Measurements from ENCODE around the gene SNX21.
"Not testable (repeated sequence)": the region's sequence is repeated elsewhere in the genome, so short reads cannot be mapped to it uniquely, and the experiment has no call there.

Gene SNX21

GRCh38 chr20:45873409-45874103 lies 40.0 kb downstream of the SNX21 start:
- Histone ChIP-seq H3K4me1 (ENCODE audit: control insufficient read depth, insufficient read depth, low read depth, low read length) (no peaks in the 10 kb centered on the region), H3K18ac (ENCODE audit: low read depth in 1 of 2, low read length in 2 of 2) (no peak overlapping the region), H3K14ac (ENCODE audit: low read length in 2 of 2) (no peak overlapping the region), H2BK120ac (ENCODE audit: low read depth, low read length) (no peak overlapping the region), H3K9ac (ENCODE audit: low read length) (no peak overlapping the region), H3K27ac (ENCODE audit: low read length, poor library complexity, severe bottlenecking) (no peak overlapping the region), H3K4ac (ENCODE audit: low read depth in 1 of 2, low read length in 2 of 2) (no peak overlapping the region), H2BK12ac (ENCODE audit: low read length in 2 of 2) (no peak overlapping the region), H3K36me3 (ENCODE audit: control insufficient read depth in 1 of 2, insufficient read depth in 2 of 2, low read depth in 1 of 2, low read length in 2 of 2) (peaks cover 13 to 23% of the 10 kb centered on the region in 2 experiments), H3K23ac (ENCODE audit: low read length in 2 of 2) (no peak overlapping the region), H2AK5ac (ENCODE audit: low read length, severe bottlenecking) (no peak overlapping the region), H2BK5ac (ENCODE audit: low read depth, low read length, poor library complexity, severe bottlenecking) (no peak overlapping the region), H2BK15ac (ENCODE audit: low read depth, poor library complexity, severe bottlenecking) (no peak overlapping the region), H4K91ac (ENCODE audit: low read length) (no peak overlapping the region), H4K8ac (ENCODE audit: low read length) (no peak overlapping the region), H3K79me1 (replicated peaks; ENCODE audit: low read length, poor library complexity, severe bottlenecking) (peaks cover 2% of the 10 kb centered on the region), H3K9me3 (ENCODE audit: control insufficient read depth, low read length) (no peaks in the 10 kb centered on the region), H3K4me2 (ENCODE audit: low read length, poor library complexity, severe bottlenecking) (no peak overlapping the region), H2AFZ (ENCODE audit: low read depth, low read length) (no peak overlapping the region), H3K27me3 (ENCODE audit: control insufficient read depth in 1 of 2, insufficient read depth in 1 of 2, low read length in 2 of 2) (no peaks in the 10 kb centered on the region), H3K4me3 (ENCODE audit: insufficient read depth in 1 of 2, low read depth in 1 of 2, low read length in 2 of 2) (no peak overlapping the region)
- no peak for DNase-seq
- 100% methylated on average over 1 of the region's 1 CpG for WGBS

GRCh38 chr20:45874104-45874481 lies 40.5 kb downstream of the SNX21 start:
- not testable (repeated sequence) for H2BK15ac ChIP-seq (ENCODE audit: low read depth, poor library complexity, severe bottlenecking); H3K4ac ChIP-seq (ENCODE audit: low read depth in 1 of 2, low read length in 2 of 2); H3K4me3 ChIP-seq (ENCODE audit: insufficient read depth in 1 of 2, low read depth in 1 of 2, low read length in 2 of 2); H2AFZ ChIP-seq (ENCODE audit: low read depth, low read length); H3K27me3 ChIP-seq (ENCODE audit: control insufficient read depth in 1 of 2, insufficient read depth in 1 of 2, low read length in 2 of 2); H2AK5ac ChIP-seq (ENCODE audit: low read length, severe bottlenecking); H3K4me2 ChIP-seq (ENCODE audit: low read length, poor library complexity, severe bottlenecking); H3K4me1 ChIP-seq (ENCODE audit: control insufficient read depth, insufficient read depth, low read depth, low read length); H3K23ac ChIP-seq (ENCODE audit: low read length in 2 of 2); DNase-seq; H4K91ac ChIP-seq (ENCODE audit: low read length); H3K27ac ChIP-seq (ENCODE audit: low read length, poor library complexity, severe bottlenecking); H2BK12ac ChIP-seq (ENCODE audit: low read length in 2 of 2); H3K79me1 ChIP-seq (replicated peaks; ENCODE audit: low read length, poor library complexity, severe bottlenecking); H2BK5ac ChIP-seq (ENCODE audit: low read depth, low read length, poor library complexity, severe bottlenecking); H4K8ac ChIP-seq (ENCODE audit: low read length); H3K18ac ChIP-seq (ENCODE audit: low read depth in 1 of 2, low read length in 2 of 2); H3K9ac ChIP-seq (ENCODE audit: low read length); H3K9me3 ChIP-seq (ENCODE audit: control insufficient read depth, low read length); H2BK120ac ChIP-seq (ENCODE audit: low read depth, low read length); H3K14ac ChIP-seq (ENCODE audit: low read length in 2 of 2)
- H3K36me3 ChIP-seq (ENCODE audit: control insufficient read depth in 1 of 2, insufficient read depth in 2 of 2, low read depth in 1 of 2, low read length in 2 of 2): peaks cover 13 to 23% of the 10 kb centered on the region in 2 experiments
- 93% methylated on average over 10 of the region's 10 CpGs for WGBS

GRCh38 chr20:45874576-45874975 lies 41.0 kb downstream of the SNX21 start:
- 95% methylated on average over 4 of the region's 4 CpGs for WGBS

GRCh38 chr20:45878076-45878761 lies 44.6 kb downstream of the SNX21 start:
- Histone ChIP-seq H3K23ac (ENCODE audit: low read length in 2 of 2) (no peak overlapping the region), H2BK15ac (ENCODE audit: low read depth, poor library complexity, severe bottlenecking) (no peak overlapping the region), H3K18ac (ENCODE audit: low read depth in 1 of 2, low read length in 2 of 2) (no peak overlapping the region), H3K4me2 (ENCODE audit: low read length, poor library complexity, severe bottlenecking) (no peak overlapping the region), H4K91ac (ENCODE audit: low read length) (no peak overlapping the region), H2BK120ac (ENCODE audit: low read depth, low read length) (no peak overlapping the region), H3K4ac (ENCODE audit: low read depth in 1 of 2, low read length in 2 of 2) (no peak overlapping the region), H3K9ac (ENCODE audit: low read length) (peak overlapping the region; percentile 18), H3K27me3 (ENCODE audit: control insufficient read depth in 1 of 2, insufficient read depth in 1 of 2, low read length in 2 of 2) (no peaks in the 10 kb centered on the region), H2AK5ac (ENCODE audit: low read length, severe bottlenecking) (no peak overlapping the region), H3K27ac (ENCODE audit: low read length, poor library complexity, severe bottlenecking) (no peak overlapping the region), H3K4me1 (ENCODE audit: control insufficient read depth, insufficient read depth, low read depth, low read length) (peaks cover 6% of the 10 kb centered on the region), H3K79me1 (replicated peaks; ENCODE audit: low read length, poor library complexity, severe bottlenecking) (peaks cover 6% of the 10 kb centered on the region), H4K8ac (ENCODE audit: low read length) (no peak overlapping the region), H2AFZ (ENCODE audit: low read depth, low read length) (no peak overlapping the region), H2BK5ac (ENCODE audit: low read depth, low read length, poor library complexity, severe bottlenecking) (no peak overlapping the region), H2BK12ac (ENCODE audit: low read length in 2 of 2) (no peak overlapping the region), H3K9me3 (ENCODE audit: control insufficient read depth, low read length) (no peaks in the 10 kb centered on the region), H3K14ac (ENCODE audit: low read length in 2 of 2) (no peak overlapping the region), H3K36me3 (ENCODE audit: control insufficient read depth in 1 of 2, insufficient read depth in 2 of 2, low read depth in 1 of 2, low read length in 2 of 2) (peaks cover 25 to 27% of the 10 kb centered on the region in 2 experiments), H3K4me3 (ENCODE audit: insufficient read depth in 1 of 2, low read depth in 1 of 2, low read length in 2 of 2) (no peak overlapping the region)
- WGBS: 88% methylated on average over 13 of the region's 13 CpGs
- DNase-seq: no peak

More at GRCh38 chr20:45874576-45874975, 41.0 kb downstream of the SNX21 start:
- Histone ChIP-seq H3K36me3 (ENCODE audit: control insufficient read depth in 1 of 2, insufficient read depth in 2 of 2, low read depth in 1 of 2, low read length in 2 of 2) (peaks cover 13 to 22% of the 10 kb centered on the region in 2 experiments), H2AK5ac (ENCODE audit: low read length, severe bottlenecking) (no peak overlapping the region), H2BK5ac (ENCODE audit: low read depth, low read length, poor library complexity, severe bottlenecking) (no peak overlapping the region), H4K91ac (ENCODE audit: low read length) (no peak overlapping the region), H3K9ac (ENCODE audit: low read length) (no peak overlapping the region), H3K14ac (ENCODE audit: low read length in 2 of 2) (no peak overlapping the region), H3K27ac (ENCODE audit: low read length, poor library complexity, severe bottlenecking) (no peak overlapping the region), H3K9me3 (ENCODE audit: control insufficient read depth, low read length) (no peaks in the 10 kb centered on the region), H3K4me1 (ENCODE audit: control insufficient read depth, insufficient read depth, low read depth, low read length) (no peaks in the 10 kb centered on the region), H3K4me3 (ENCODE audit: insufficient read depth in 1 of 2, low read depth in 1 of 2, low read length in 2 of 2) (no peak overlapping the region), H2AFZ (ENCODE audit: low read depth, low read length) (no peak overlapping the region), H3K4me2 (ENCODE audit: low read length, poor library complexity, severe bottlenecking) (no peak overlapping the region), H3K4ac (ENCODE audit: low read depth in 1 of 2, low read length in 2 of 2) (no peak overlapping the region), H2BK120ac (ENCODE audit: low read depth, low read length) (no peak overlapping the region), H3K27me3 (ENCODE audit: control insufficient read depth in 1 of 2, insufficient read depth in 1 of 2, low read length in 2 of 2) (no peaks in the 10 kb centered on the region), H2BK12ac (ENCODE audit: low read length in 2 of 2) (no peak overlapping the region), H2BK15ac (ENCODE audit: low read depth, poor library complexity, severe bottlenecking) (no peak overlapping the region), H4K8ac (ENCODE audit: low read length) (no peak overlapping the region), H3K18ac (ENCODE audit: low read depth in 1 of 2, low read length in 2 of 2) (no peak overlapping the region), H3K23ac (ENCODE audit: low read length in 2 of 2) (no peak overlapping the region), H3K79me1 (replicated peaks; ENCODE audit: low read length, poor library complexity, severe bottlenecking) (no peaks in the 10 kb centered on the region)
- DNase-seq: no peak

All from mesenchymal stem cell (in vitro differentiated cells and primary cell).